ENCODE measurements around the gene ST6GAL1. TPM values are rescaled to one million over a fixed set of nuclear protein-coding genes. Genes with fewer than 3 reads are reported as not detected.

ST6GAL1 gene
- polyA plus RNA-seq, 3 donors, result 55.6 to 81.0 (median 61.7) TPM

GRCh38 chr3:187073581-187074098, 143.3 kb downstream of the ST6GAL1 start:
- DNase-seq, result no peak

- no peak for DNase-seq
Measured at GRCh38 chr3:187074846-187075245, 144.5 kb downstream of the ST6GAL1 start.

- no peak for DNase-seq
Measured at GRCh38 chr3:187076297-187076696, 146.0 kb downstream of the ST6GAL1 start.

DNA sequence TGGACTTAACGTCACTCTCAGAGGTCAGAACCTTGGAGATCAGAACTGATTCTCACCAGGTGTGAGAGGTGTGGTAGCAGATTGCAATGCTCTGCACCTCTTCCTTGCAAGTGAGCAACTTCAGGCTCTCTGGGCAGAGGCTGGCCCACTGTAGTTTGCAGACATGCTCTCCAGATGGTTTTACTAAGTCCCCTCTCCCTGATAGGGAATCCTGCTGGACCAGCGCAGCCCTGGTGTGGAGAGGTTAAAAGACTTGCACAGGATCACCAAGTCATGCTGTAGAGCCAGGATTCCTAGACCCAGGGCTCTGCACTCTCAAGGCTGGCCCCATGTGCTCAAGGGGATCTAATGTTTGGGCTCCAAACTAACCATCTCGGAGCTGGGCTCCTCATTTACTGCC, 146.8 kb downstream of the ST6GAL1 start:
- no peak for DNase-seq

DNA sequence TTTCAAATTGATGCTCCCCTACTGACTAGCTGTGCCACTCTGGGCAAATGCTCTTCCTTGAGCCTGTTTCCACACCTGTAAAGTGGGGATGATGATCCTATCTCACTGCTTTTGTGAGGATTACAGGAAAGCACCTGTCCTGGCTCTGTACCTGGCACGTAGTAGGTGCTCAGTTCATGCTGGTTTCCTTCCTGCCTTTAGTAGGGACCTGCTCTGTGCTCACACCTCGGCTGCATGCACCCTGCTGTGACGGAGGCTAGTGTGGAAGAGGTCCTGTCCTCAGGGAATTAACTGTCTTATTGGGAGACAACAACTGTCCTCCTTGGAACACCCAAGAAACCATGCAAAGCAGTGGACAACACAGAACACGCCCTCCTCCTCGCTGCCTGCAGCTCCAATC, 147.2 kb downstream of the ST6GAL1 start:
- DNase-seq, result no peak

GRCh38 chr3:187079090-187080022, 149.0 kb downstream of the ST6GAL1 start:
- no peak for DNase-seq

- no peak for DNase-seq
Measured at GRCh38 chr3:187080799-187081450, 150.6 kb downstream of the ST6GAL1 start.

GRCh38 chr3:187082758-187083375, 152.5 kb downstream of the ST6GAL1 start:
- no peak for DNase-seq

- no peak for DNase-seq
Measured at GRCh38 chr3:187084126-187084525, 153.8 kb downstream of the ST6GAL1 start.

DNA sequence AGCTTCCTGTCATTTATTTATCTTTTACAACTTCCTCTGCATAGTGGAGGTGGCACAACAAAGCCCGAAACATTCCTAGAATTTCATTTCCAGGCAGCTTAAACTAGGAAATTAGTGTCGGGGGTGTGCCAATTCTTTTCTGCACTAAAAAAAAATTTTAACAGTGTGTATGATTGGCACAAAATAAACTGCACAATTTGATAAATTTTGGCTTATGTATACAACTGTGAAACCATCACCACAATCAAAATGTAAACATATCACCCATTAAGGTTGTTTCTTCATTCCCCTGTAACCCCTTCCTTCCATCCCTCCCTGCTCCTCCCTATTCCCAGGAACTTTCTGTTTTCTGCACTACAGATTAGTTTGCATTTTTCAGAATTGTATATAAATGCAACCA, 154.3 kb downstream of the ST6GAL1 start:
- no peak for DNase-seq

DNA sequence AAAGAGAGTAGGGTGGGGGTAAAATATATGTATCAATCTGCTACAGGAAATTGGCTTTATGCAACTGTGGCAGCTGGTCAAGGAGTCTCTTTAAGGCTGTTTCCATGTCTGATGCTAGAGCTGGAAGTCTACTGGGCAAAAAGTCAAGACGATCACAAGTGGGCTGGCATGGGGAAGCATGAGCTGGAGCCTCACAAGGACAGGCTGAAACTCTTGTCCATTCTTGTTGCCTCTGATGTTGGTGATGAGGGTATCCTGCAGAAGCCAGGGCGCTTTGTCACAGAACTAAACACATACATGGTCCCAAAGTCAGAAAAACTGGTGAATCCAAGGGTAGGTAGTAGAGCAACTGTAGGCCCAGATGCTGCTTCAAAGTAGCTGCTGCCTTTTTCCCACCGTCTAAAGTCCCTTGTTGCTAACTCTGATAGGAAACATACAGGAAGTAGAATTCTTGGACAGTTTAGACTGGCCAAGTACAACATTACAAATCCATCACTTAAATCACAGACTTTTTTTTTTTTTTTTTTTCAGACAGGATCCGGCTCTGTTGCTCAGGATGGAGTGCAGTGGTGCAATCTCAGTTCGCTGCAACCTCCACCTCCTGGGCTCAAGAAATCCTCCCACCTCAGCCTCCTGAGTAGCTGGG, 154.8 kb downstream of the ST6GAL1 start:
- no peak for DNase-seq

DNA sequence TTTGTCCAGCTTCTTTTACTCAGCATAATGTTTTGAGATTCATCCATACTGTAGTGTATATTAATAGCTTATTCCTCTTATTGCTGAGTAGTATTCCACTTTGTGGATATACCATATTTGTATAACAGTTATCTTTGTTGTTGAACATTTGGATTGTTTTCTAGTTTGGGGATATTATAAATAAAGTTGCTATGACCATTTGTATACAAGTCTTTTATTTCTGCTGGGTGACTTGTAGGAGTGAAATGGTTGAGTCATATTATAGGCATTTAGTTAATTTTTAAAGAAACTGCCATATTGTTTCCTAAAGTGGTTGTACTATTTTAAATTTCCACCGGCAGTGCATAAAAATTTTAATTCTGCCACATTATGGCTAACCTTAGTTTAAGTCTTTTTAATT, 155.6 kb downstream of the ST6GAL1 start:
- DNase-seq, result no peak

DNA sequence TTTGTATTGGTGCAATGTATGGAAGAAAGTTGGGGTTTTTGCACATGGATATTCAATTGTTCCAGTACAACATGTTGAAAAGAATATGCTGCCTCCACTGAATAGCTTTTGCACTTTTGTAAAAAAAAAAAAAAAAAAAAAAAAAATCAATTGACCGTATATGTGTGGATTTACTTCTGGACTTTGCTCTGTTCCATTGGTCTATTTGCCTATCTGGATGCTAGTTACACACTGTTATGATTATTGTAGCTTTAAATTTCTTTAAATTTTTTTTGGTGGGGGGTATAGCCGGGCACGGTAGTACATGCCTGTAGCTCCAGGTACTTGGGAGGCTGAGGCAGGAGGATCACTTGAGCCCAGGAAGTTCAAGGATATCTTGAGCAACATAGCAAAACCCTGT, 156.5 kb downstream of the ST6GAL1 start:
- DNase-seq, result no peak

- DNase-seq, result no peak
Measured at GRCh38 chr3:187088701-187089100, 158.4 kb downstream of the ST6GAL1 start.

- DNase-seq, result no peak
Measured at GRCh38 chr3:187093320-187093719, 163.0 kb downstream of the ST6GAL1 start.

DNA sequence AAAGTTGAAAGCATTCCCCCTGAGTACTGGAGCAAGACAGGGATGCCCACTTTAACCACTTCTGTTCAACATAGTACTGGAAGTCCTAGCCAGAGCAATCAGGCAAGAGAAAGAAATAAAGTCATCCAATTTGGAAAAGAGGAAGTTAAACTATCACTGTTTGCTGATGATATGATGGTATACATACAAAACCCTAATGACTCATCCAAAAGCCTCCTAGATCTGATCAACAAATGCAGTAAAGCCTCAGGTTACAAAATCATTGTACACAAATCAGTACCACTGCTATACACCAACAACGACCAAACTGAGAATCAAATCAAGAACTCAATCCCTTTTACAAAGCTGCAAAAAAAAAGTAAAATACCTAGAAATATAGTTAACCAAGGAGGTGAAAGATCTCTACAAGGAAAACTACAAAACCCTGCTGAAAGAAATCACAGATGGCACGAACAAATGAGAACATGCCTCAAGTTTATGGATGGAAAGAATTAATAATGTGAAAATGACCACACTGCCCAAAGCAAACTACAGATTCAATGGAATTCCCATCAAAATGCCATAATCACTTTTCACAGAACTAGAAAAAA, 168.7 kb downstream of the ST6GAL1 start:
- DNase-seq, result no peak

DNA sequence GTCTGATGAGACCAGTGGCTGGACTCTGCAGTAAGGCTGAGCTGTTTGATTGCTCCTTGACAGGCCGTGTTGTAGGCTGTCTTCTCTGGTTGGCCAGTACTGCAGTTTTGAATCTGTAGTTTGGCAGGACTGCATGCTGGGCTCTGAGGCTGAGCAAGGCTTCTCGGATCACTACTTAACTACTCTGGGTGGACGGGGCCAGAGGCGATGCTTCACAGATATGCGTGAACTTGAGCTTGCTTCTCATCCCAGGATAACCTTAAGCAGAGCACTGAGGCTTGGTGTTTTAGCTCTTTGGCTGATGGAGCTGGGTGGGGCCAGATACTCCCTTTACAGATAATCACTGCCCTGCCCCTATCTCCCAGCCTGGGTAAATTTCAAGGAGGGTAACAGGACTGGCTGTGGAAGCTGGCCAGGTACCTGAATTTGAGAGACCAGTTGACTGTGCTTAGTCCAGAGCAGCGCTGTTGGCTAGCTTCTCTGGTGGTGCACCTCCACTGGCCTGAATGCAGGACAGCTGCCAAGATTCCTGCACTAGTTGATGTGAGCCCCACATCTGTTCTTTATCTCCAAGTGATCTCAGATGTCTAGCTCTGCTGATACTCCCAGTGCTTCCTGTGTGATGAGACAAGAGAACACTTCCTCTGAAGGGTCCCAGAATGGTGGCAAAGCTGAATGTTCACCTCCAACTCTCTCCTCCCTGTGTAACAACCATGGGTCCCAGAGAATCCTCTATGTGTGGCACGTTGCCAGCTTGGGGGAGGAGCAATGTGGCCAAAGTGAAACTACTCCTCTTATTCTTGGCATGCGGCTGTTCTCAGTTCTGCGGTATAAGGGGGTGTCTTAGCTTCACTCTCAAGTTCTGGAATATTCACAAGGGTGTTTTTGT, 171.1 kb downstream of the ST6GAL1 start:
- peak; percentile 48 for DNase-seq

- DNase-seq, result no peak
Measured at GRCh38 chr3:187102073-187102634, 171.8 kb downstream of the ST6GAL1 start.

GRCh38 chr3:187103251-187103650, 172.9 kb downstream of the ST6GAL1 start:
- no peak for DNase-seq

DNA sequence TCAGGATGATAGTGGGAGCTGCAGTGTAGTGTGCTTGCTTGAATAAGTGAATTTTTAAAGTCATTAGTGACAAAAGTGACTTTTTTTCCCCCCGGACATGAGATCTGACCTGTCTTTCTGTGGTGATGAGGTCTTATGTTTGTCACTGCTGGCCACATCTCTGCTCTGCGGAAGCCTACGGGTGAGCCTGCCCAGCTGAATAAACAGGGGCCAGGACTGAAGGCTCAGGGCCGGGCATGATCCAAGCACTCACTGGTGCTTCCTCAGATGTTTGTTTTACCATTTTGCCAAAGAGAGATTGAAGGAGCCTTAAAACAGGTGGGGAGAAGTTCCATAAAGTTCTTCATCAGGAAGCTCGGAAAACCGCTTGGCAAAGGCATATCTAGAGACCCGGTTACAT, 174.0 kb downstream of the ST6GAL1 start:
- DNase-seq, result no peak

All from renal pelvis (tissue), 4 donors.